ENCODE measurements around the gene SH2D2A. TPM values are rescaled to one million over a fixed set of nuclear protein-coding genes. Genes with fewer than 3 reads are reported as not detected.

The SH2D2A gene
- total and polyA plus RNA-seq, 2 donors = 17.9 to 44.8 TPM

DNA sequence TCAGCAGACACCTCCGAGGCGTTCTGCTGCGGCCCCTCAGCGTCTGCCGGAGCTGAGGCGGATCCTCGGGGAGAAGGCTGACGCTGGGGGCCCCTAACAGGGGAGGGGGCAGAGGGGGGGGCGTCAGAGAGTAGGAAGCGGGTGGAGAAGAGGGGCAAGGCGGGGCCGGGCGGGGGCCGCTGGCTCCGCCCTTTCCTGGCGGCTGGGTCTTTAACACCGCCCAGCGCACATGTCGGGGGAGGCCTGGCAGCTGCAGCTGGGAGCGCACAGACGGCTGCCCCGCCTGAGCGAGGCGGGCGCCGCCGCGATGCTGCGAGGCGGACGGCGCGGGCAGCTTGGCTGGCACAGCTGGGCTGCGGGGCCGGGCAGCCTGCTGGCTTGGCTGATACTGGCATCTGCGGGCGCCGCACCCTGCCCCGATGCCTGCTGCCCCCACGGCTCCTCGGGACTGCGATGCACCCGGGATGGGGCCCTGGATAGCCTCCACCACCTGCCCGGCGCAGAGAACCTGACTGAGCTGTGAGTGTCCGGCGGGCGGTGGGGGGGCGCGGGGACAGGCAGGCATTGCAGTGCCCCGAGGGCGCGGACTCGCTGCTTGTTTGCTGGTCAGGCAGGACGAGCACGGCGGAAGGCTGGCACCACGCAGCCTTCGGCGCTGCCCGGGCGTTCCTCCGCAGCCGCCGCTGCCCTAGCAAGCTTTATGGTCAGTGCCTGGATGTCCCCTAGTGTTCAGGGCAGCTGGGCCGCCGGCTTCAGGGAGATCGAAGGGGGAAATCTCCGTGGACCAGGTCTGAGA is 44.2 kb upstream of the SH2D2A start, which contains the start of gene NTRK1:
Gene NTRK1 (plus strand): TSS at position 238 of the 796 bp plus-strand sequence. CDS start 70 bp downstream, at position 308.
- peaks cover 62 to 95% of the 10 kb centered on the region in 2 donors for H3K27me3 ChIP-seq (ENCODE audit: control insufficient read depth in 2 of 2, insufficient read depth in 1 of 2, low read length in 1 of 2)
- WGBS = 5% methylated on average over 68 of the region's 69 CpGs
- peak; percentile 43 to 90 (median 70) for DNase-seq (ENCODE audit: low read depth in 6 of 9, low spot score in 9 of 9)
- peaks cover 9 to 37% of the 10 kb centered on the region in 2 donors for H3K4me1 ChIP-seq (ENCODE audit: control insufficient read depth in 2 of 2, insufficient read depth in 2 of 2, low read length in 2 of 2)
- H3K27ac ChIP-seq (ENCODE audit: low read depth in 1 of 2, low read length in 1 of 2) = no peak within 1 kb of the TSS
- peak within 1 kb of the TSS; percentile 27 to 43 for H3K4me3 ChIP-seq (ENCODE audit: low read length in 2 of 2)
- H3K36me3 ChIP-seq (ENCODE audit: control insufficient read depth in 2 of 2, insufficient read depth in 2 of 2, low read length in 1 of 2) = no peaks in the 10 kb centered on the region
- H3K9me3 ChIP-seq (ENCODE audit: control insufficient read depth in 2 of 2, insufficient read depth in 1 of 2, low read length in 1 of 2) = peaks cover 0 to 11% of the 10 kb centered on the region in 2 donors

DNA sequence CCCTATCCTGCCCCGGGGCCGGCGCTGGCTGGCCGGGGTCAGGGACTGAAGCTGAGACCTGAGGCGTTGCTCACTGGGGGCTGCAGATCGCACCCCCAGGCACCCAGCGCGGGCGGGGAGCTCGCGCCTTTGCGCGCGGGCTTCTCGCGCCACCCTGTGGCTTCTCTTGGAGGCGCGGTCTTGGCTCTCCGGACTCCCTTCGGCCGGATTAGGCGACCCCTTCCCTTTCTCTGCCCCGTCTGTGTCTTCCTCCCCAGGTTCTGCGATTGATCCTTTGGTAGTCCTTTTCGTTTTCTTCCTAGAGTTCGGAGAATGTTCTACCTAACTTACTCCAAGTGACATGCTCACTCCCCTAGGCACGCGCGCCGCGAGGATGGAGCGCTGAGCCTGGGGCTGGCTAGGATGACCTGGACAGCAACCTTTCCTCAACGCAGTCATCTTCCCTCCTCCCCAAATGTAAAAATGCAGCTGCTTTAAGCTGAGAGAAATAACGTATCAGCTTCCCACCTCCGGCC is 43.5 kb upstream of the SH2D2A start:
- peak in 5 of 9 donors; percentile 16 to 57 (median 44) for DNase-seq (ENCODE audit: low read depth in 6 of 9, low spot score in 9 of 9)

DNA sequence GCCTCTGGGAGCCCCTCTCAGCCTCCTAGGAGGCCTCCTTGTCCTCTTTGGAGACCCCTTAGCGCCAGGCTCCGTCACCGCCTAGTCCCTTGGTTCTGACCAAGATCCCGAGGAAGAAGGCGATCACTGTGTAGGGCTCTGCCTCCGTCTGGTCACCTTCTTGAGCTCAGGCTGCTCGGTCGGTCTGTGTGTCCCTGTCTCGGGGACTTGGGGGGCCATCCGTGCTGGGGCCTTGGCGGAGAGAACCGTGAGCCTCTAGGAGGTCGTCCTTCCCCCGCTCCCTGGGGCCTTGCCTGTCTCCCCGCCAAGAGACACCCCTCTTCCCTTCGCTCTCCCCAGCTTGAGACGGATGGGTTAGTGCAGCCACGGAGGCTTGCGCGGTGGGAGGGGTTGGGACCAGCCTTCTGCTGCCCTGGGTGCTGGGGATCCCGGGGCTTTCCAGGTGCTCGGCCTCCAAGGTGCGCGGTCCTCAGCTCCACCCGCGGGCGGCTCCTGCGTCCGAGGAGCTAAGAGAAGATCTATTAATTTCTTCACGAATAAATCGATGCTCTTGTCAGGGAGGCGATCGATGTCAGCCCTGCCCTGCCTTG is 43.0 kb upstream of the SH2D2A start:
- Histone ChIP-seq H3K36me3 (ENCODE audit: control insufficient read depth in 2 of 2, insufficient read depth in 2 of 2, low read length in 1 of 2) (no peaks in the 10 kb centered on the region), H3K27ac (ENCODE audit: low read depth in 1 of 2, low read length in 1 of 2) (no peak overlapping the region), H3K27me3 (ENCODE audit: control insufficient read depth in 2 of 2, insufficient read depth in 1 of 2, low read length in 1 of 2) (peaks cover 61 to 97% of the 10 kb centered on the region in 2 donors), H3K4me3 (ENCODE audit: low read length in 2 of 2) (peak overlapping the region; percentile 27 to 43), H3K4me1 (ENCODE audit: control insufficient read depth in 2 of 2, insufficient read depth in 2 of 2, low read length in 2 of 2) (peaks cover 9 to 37% of the 10 kb centered on the region in 2 donors), H3K9me3 (ENCODE audit: control insufficient read depth in 2 of 2, insufficient read depth in 1 of 2, low read length in 1 of 2) (peaks cover 0 to 11% of the 10 kb centered on the region in 2 donors)
- 5% methylated on average over 33 of the region's 33 CpGs for WGBS
- peak in 2 of 9 donors; percentile 11 to 36 for DNase-seq (ENCODE audit: low read depth in 6 of 9, low spot score in 9 of 9)

More for the DNA sequence above, 43.5 kb upstream of the SH2D2A start:
- H3K9me3 ChIP-seq (ENCODE audit: control insufficient read depth in 2 of 2, insufficient read depth in 1 of 2, low read length in 1 of 2) = peaks cover 0 to 11% of the 10 kb centered on the region in 2 donors
- 2% methylated on average over 35 of the region's 35 CpGs for WGBS
- H3K36me3 ChIP-seq (ENCODE audit: control insufficient read depth in 2 of 2, insufficient read depth in 2 of 2, low read length in 1 of 2) = no peaks in the 10 kb centered on the region
- H3K4me3 ChIP-seq (ENCODE audit: low read length in 2 of 2) = peak overlapping the region; percentile 27 to 43
- peaks cover 9 to 37% of the 10 kb centered on the region in 2 donors for H3K4me1 ChIP-seq (ENCODE audit: control insufficient read depth in 2 of 2, insufficient read depth in 2 of 2, low read length in 2 of 2)
- H3K27ac ChIP-seq (ENCODE audit: low read depth in 1 of 2, low read length in 1 of 2) = no peak overlapping the region
- peaks cover 62 to 96% of the 10 kb centered on the region in 2 donors for H3K27me3 ChIP-seq (ENCODE audit: control insufficient read depth in 2 of 2, insufficient read depth in 1 of 2, low read length in 1 of 2)

DNA sequence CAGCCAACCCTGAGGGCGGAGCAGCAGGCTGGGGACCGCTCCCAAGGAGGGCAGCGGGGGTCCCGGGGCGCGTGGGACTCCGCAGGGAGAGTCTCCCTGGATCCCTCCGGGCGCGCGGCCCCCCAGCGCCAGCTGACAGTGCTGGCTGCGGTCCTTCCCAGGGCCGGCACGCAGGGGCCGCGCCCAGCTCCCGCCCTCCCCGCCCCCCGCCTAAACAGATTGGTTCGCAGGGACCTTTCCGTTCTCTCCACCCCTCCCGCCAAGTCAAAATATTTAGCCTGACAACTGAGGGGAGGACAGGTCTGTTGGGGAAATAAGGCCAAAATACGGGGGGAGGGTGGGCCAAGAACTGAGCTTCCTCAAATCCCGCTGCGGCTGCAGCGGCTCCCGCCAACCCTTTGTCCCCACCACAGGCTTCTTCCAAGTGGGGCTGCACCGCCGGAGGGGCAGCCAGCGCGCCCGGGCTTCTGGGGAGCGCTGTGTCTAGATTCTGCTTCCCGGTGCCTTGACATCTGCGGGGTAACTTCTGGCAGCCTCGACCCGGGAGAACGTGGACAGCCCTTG is 42.4 kb upstream of the SH2D2A start, which contains the start of gene INSRR:
Gene INSRR (minus strand): TSS at position 159 of the 564 bp plus-strand sequence. CDS start 496 bp downstream, outside the sequence.
- 12% methylated on average over 39 of the region's 39 CpGs for WGBS
- Histone ChIP-seq H3K27ac (ENCODE audit: low read depth in 1 of 2, low read length in 1 of 2) (no peak within 1 kb of the TSS), H3K4me1 (ENCODE audit: control insufficient read depth in 2 of 2, insufficient read depth in 2 of 2, low read length in 2 of 2) (peaks cover 9 to 37% of the 10 kb centered on the region in 2 donors), H3K4me3 (ENCODE audit: low read length in 2 of 2) (peak within 1 kb of the TSS; percentile 27 to 43), H3K9me3 (ENCODE audit: control insufficient read depth in 2 of 2, insufficient read depth in 1 of 2, low read length in 1 of 2) (peaks cover 0 to 11% of the 10 kb centered on the region in 2 donors), H3K27me3 (ENCODE audit: control insufficient read depth in 2 of 2, insufficient read depth in 1 of 2, low read length in 1 of 2) (peaks cover 59 to 97% of the 10 kb centered on the region in 2 donors), H3K36me3 (ENCODE audit: control insufficient read depth in 2 of 2, insufficient read depth in 2 of 2, low read length in 1 of 2) (no peaks in the 10 kb centered on the region)
- DNase-seq (ENCODE audit: low read depth in 6 of 9, low spot score in 9 of 9) = no peak

DNA sequence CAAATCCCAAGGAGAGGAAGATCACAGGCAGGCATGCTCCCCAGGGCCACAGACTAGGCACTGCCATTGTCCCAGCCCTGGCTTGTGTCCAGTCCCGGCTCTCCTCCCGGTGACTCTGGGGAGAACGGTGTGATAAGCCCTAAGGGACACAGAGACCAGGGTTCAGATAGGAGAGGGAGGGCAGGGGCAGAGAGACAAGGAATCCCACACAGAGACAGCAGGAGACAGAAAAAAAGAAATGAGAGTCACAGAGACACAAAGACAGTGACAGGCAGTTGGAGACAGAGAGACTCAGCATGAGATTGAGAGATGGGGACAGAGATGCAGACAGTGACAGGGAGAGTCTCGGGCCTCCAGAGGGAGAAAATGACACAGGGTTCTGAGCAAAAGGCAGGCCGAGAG is 41.9 kb upstream of the SH2D2A start:
- Histone ChIP-seq H3K4me1 (ENCODE audit: control insufficient read depth in 2 of 2, insufficient read depth in 2 of 2, low read length in 2 of 2) (peaks cover 9 to 33% of the 10 kb centered on the region in 2 donors), H3K9me3 (ENCODE audit: control insufficient read depth in 2 of 2, insufficient read depth in 1 of 2, low read length in 1 of 2) (peaks cover 0 to 11% of the 10 kb centered on the region in 2 donors), H3K36me3 (ENCODE audit: control insufficient read depth in 2 of 2, insufficient read depth in 2 of 2, low read length in 1 of 2) (no peaks in the 10 kb centered on the region), H3K27me3 (ENCODE audit: control insufficient read depth in 2 of 2, insufficient read depth in 1 of 2, low read length in 1 of 2) (peaks cover 59 to 97% of the 10 kb centered on the region in 2 donors), H3K27ac (ENCODE audit: low read depth in 1 of 2, low read length in 1 of 2) (no peak overlapping the region), H3K4me3 (ENCODE audit: low read length in 2 of 2) (no peak overlapping the region)
- DNase-seq (ENCODE audit: low read depth in 6 of 9, low spot score in 9 of 9) = no peak
- 55% methylated on average over 5 of the region's 5 CpGs for WGBS

DNA sequence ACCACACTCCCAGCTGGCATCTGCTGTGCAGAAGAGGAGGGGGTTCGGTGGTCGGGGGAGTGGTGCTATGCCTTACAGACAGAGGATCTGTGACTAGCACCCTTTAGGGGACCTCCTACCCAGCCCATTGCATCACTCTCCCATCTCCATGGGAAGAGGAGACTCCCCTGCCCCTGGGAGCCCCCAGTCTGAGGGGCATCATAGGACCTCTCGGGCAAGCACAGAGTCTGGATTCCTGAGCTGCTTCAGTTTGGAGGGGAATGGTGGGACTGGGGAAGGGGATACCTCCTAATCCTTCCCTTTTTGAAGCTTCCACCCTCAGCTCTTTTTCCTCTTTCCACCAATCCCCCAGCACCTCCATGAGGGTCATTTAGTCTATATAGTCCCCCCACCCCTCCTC is 40.9 kb upstream of the SH2D2A start:
- Histone ChIP-seq H3K27me3 (ENCODE audit: control insufficient read depth in 2 of 2, insufficient read depth in 1 of 2, low read length in 1 of 2) (peaks cover 58 to 95% of the 10 kb centered on the region in 2 donors), H3K27ac (ENCODE audit: low read depth in 1 of 2, low read length in 1 of 2) (no peak overlapping the region)
- DNase-seq (ENCODE audit: low read depth in 6 of 9, low spot score in 9 of 9) = no peak

DNA sequence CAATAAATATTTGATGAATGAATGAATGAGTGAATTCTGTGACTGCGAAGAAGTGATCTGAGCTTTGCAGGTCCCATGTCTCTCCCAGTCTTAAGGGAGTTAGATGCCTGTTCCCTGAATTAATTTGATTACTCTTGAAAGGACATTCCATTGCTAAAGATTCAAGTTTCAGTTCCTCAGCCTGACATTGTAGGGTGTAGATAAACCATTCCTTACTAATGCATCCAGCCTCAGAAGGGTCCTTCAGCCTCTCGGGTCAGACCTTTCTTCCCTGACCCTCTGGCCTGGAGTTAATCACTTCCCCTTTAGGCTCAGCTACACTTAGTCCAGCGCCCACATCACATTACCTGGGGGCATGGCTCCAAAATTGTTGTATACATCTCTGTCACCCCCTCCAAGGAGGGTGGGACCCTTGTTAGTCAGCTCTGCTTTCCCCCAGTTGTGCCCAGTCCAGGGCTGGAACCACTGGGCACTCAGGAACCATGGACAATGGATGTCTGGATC is 39.7 kb upstream of the SH2D2A start:
- DNase-seq (ENCODE audit: low read depth in 6 of 9, low spot score in 9 of 9) = no peak
- peaks cover 0 to 7% of the 10 kb centered on the region in 2 donors for H3K9me3 ChIP-seq (ENCODE audit: control insufficient read depth in 2 of 2, insufficient read depth in 1 of 2, low read length in 1 of 2)
- 85% methylated on average over 3 of the region's 3 CpGs for WGBS
- H3K36me3 ChIP-seq (ENCODE audit: control insufficient read depth in 2 of 2, insufficient read depth in 2 of 2, low read length in 1 of 2) = no peaks in the 10 kb centered on the region
- H3K4me1 ChIP-seq (ENCODE audit: control insufficient read depth in 2 of 2, insufficient read depth in 2 of 2, low read length in 2 of 2) = peaks cover 9 to 13% of the 10 kb centered on the region in 2 donors
- H3K27ac ChIP-seq (ENCODE audit: low read depth in 1 of 2, low read length in 1 of 2) = no peak overlapping the region
- peaks cover 47 to 95% of the 10 kb centered on the region in 2 donors for H3K27me3 ChIP-seq (ENCODE audit: control insufficient read depth in 2 of 2, insufficient read depth in 1 of 2, low read length in 1 of 2)
- H3K4me3 ChIP-seq (ENCODE audit: low read length in 2 of 2) = no peak overlapping the region

More for the DNA sequence above, 40.9 kb upstream of the SH2D2A start:
- 75% methylated on average over 3 of the region's 3 CpGs for WGBS
- Histone ChIP-seq H3K4me3 (ENCODE audit: low read length in 2 of 2) (no peak overlapping the region), H3K4me1 (ENCODE audit: control insufficient read depth in 2 of 2, insufficient read depth in 2 of 2, low read length in 2 of 2) (peaks cover 9 to 23% of the 10 kb centered on the region in 2 donors), H3K9me3 (ENCODE audit: control insufficient read depth in 2 of 2, insufficient read depth in 1 of 2, low read length in 1 of 2) (peaks cover 0 to 11% of the 10 kb centered on the region in 2 donors), H3K36me3 (ENCODE audit: control insufficient read depth in 2 of 2, insufficient read depth in 2 of 2, low read length in 1 of 2) (no peaks in the 10 kb centered on the region)

DNA sequence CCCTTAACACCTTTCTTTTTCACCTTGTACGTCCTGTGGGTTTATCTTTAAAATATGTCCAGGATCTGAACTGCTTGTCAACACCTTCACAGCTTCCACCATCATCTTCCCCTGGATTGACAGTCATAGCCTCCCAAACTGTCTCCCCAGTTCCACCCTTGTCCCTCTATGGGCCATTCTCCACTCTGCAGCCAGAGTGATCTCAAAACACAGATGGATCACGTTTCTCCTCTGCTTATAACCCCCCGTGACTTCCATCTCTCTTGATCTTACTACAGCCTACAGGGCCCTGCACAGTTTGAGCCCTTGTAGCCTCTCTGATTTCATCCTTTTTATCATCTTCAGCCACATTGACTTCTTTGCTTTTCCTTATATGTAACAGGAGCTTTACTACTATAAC is 38.0 kb upstream of the SH2D2A start:
- no peaks in the 10 kb centered on the region for H3K9me3 ChIP-seq (ENCODE audit: control insufficient read depth in 2 of 2, insufficient read depth in 1 of 2, low read length in 1 of 2)
- WGBS = 66% methylated on average over 3 of the region's 3 CpGs
- peaks cover 32 to 91% of the 10 kb centered on the region in 2 donors for H3K27me3 ChIP-seq (ENCODE audit: control insufficient read depth in 2 of 2, insufficient read depth in 1 of 2, low read length in 1 of 2)

More for the DNA sequence above, 38.0 kb upstream of the SH2D2A start:
- no peak for DNase-seq (ENCODE audit: low read depth in 6 of 9, low spot score in 9 of 9)
- no peaks in the 10 kb centered on the region for H3K36me3 ChIP-seq (ENCODE audit: control insufficient read depth in 2 of 2, insufficient read depth in 2 of 2, low read length in 1 of 2)
- H3K4me1 ChIP-seq (ENCODE audit: control insufficient read depth in 2 of 2, insufficient read depth in 2 of 2, low read length in 2 of 2) = no peaks in the 10 kb centered on the region
- H3K4me3 ChIP-seq (ENCODE audit: low read length in 2 of 2) = no peak overlapping the region
- no peak overlapping the region for H3K27ac ChIP-seq (ENCODE audit: low read depth in 1 of 2, low read length in 1 of 2)
